HG03378 (cell line): ENCODE results near the gene SYNGR1.

Source experiments
- ATAC-seq: cut with Tn5 transposase; IDR thresholded peaks from one replicate; pipeline ENCODE4 v1.9.1; 2021; ENCODE audit warnings: mild to moderate bottlenecking, moderate library complexity; ENCODE audit not compliant: unreplicated experiment

SYNGR1 gene

GRCh38 chr22:39368461-39368911, 18.7 kb downstream of the SYNGR1 start:
- ATAC-seq, result no peak

- ATAC-seq, result no peak
Measured at GRCh38 chr22:39369186-39369585, 19.4 kb downstream of the SYNGR1 start.

- ATAC-seq, result no peak
Measured at GRCh38 chr22:39369586-39369985, 19.8 kb downstream of the SYNGR1 start.

GRCh38 chr22:39371732-39372131, 21.9 kb downstream of the SYNGR1 start:
- no peak for ATAC-seq

- no peak for ATAC-seq
Measured at GRCh38 chr22:39374191-39374590, 24.4 kb downstream of the SYNGR1 start.

GRCh38 chr22:39374801-39375200, 25.0 kb downstream of the SYNGR1 start:
- ATAC-seq, result no peak

- no peak for ATAC-seq
Measured at GRCh38 chr22:39375646-39376045, 25.9 kb downstream of the SYNGR1 start.

GRCh38 chr22:39379756-39380730, 30.3 kb downstream of the SYNGR1 start:
- no peak for ATAC-seq

- ATAC-seq, result no peak
Measured at GRCh38 chr22:39381009-39381755, 31.4 kb downstream of the SYNGR1 start.

GRCh38 chr22:39381930-39382329, 32.1 kb downstream of the SYNGR1 start:
- ATAC-seq, result no peak

- no peak for ATAC-seq
Measured at GRCh38 chr22:39382410-39382809, 32.6 kb downstream of the SYNGR1 start.

GRCh38 chr22:39383841-39384625, 34.2 kb downstream of the SYNGR1 start:
- ATAC-seq, result no peak

- ATAC-seq, result no peak
Measured at GRCh38 chr22:39384750-39385480, 35.1 kb downstream of the SYNGR1 start.

GRCh38 chr22:39388261-39389011, 38.6 kb downstream of the SYNGR1 start:
- ATAC-seq, result no peak

GRCh38 chr22:39389420-39389819, 39.6 kb downstream of the SYNGR1 start:
- ATAC-seq, result no peak

- no peak for ATAC-seq
Measured at GRCh38 chr22:39392341-39392948, 42.7 kb downstream of the SYNGR1 start.

GRCh38 chr22:39395936-39396796, 46.4 kb downstream of the SYNGR1 start:
- no peak for ATAC-seq

- no peak for ATAC-seq
Measured at GRCh38 chr22:39396797-39397195, 47.0 kb downstream of the SYNGR1 start.
